Adrenal gland (tissue), 12 donors: ENCODE results near the gene ZNF654. TPM values are rescaled to one million over a fixed set of nuclear protein-coding genes. Genes with fewer than 3 reads are reported as not detected.

Source experiments
- DNase-seq, 7 donors: peaks; one replicate each; pipeline ENCODE4 v3.0.0-alpha.2; 2019 to 2020
- H3K27ac ChIP-seq, 5 donors: fragments of 200-600 bp; sonication (generic) in 4 of 5; 1 replicate in 3 of 5; 2 replicates in 2 of 5; pipeline versions ENCODE4 v1.5.1 to v1.8.0; 2016 to 2020; ENCODE audit warnings: mild to moderate bottlenecking in 1 of 5
- H3K27me3 ChIP-seq: fragments of 200-600 bp; 2 replicates; pipeline ENCODE4 v1.8.0; 2021
- H3K36me3 ChIP-seq, 2 donors: fragments of 200-600 bp; replicated peaks in 1 of 2; 1 replicate in 1 of 2; 2 replicates in 1 of 2; pipeline versions ENCODE4 v1.5.1 to v1.8.0; 2018 to 2022
- H3K4me1 ChIP-seq, 2 donors: fragments of 200-600 bp; replicated peaks in 1 of 2; 1 replicate in 1 of 2; 2 replicates in 1 of 2; pipeline versions ENCODE4 v1.5.1 to v1.8.0; 2018 to 2021
- H3K4me3 ChIP-seq, 4 donors: fragments of 200-600 bp; sonication (generic) in 3 of 4; one replicate each; pipeline ENCODE4 v1.5.1; 2016 to 2018
- H3K9me3 ChIP-seq, 3 donors: fragments of 200-600 bp; sonication (generic) in 1 of 3; replicated peaks in 1 of 3; 1 replicate in 2 of 3; 2 replicates in 1 of 3; pipeline versions ENCODE4 v1.5.1 to v1.8.0; 2016 to 2021
- CTCF ChIP-seq, 6 experiments: fragments of 450-650 bp in 4 of 6; fragments of 200-600 bp in 2 of 6; sonication (generic) in 1 of 6; IDR thresholded peaks; 1 replicate in 5 of 6; 2 replicates in 1 of 6; pipeline versions ENCODE4 v1.5.1 to v1.8.0; 2016 to 2021; ENCODE audit warnings: antibody characterized with exemption in 6 of 6, mild to moderate bottlenecking in 2 of 6, moderate library complexity in 1 of 6
- POLR2A ChIP-seq, 2 donors: fragments of 450-650 bp; IDR thresholded peaks; one replicate each; pipeline ENCODE4 v1.6.1; 2017; ENCODE audit warnings: antibody characterized with exemption in 2 of 2, mild to moderate bottlenecking in 2 of 2, moderate library complexity in 1 of 2
- WGBS, 4 donors: extraction: QIAGEN DNeasy Blood & Tissue Kit in 2 of 4; methylation state at CpG; one replicate each; pipeline versions ENCODE4 v1.1.5 to v1.1.7; 2013 to 2017; 5-methylcytosine and 5-hydroxymethylcytosine counted together
- intact Hi-C, 2 donors: fragments of 100-400 bp; cut with DNase I; formaldehyde crosslinking; loops; one replicate each; pipeline versions ENCODE4 v1.14.1 to v1.15.0; 2022 to 2023
- polyA plus RNA-seq, 3 donors: library from polyadenylated mRNA; stranded (reverse); fragments of 200-250 nt in 2 of 3; fragments of 350-450 nt in 1 of 3; fragmentation: Illumina TruSeq in 1 of 3; extraction: RNeasy Lipid Tissue Mini Kit (QIAGEN cat#74804) in 1 of 3; gene quantifications; one replicate each; pipeline ENCODE4 v1.2.3, GENCODE V29; 2013 to 2014
- total RNA-seq, 9 donors: library from RNA; depleted of rRNA in 4 of 9; stranded (reverse); fragments of >200 nt in 4 of 9; fragments of 120-200 nt in 1 of 9; fragmentation: NEBNext Ultra II Directional in 1 of 9; extraction: Animal tissue kit (Norgen Biotek cat#: 25700) in 1 of 9; gene quantifications; one replicate each; pipeline versions ENCODE4 v1.1.0 to v1.2.4, GENCODE V29; 2013 to 2023
- donor health status: healthy with polysubstance abuse.
- donor health status: Bipolar disorder and iron deficiency.
- donor health status: DM: yes; HTN: yes; CAD: no.
- donor health status: DM: no; HTN: no; CAD: no.
- donor health status: DM: no; HTN: no; CAD: no.
- donor health status: DM: yes; HTN: yes; CAD: no.

The ZNF654 gene
- total and polyA plus RNA-seq, 12 donors: 2.5 to 18.6 (median 10.7) TPM

GRCh38 chr3:88019024-88019423, 40.0 kb upstream of the ZNF654 start:
- Histone ChIP-seq H3K4me3 (no peak overlapping the region), H3K9me3 (no peaks in the 10 kb centered on the region), H3K36me3 (no peaks in the 10 kb centered on the region), H3K27ac (no peak overlapping the region), H3K27me3 (no peaks in the 10 kb centered on the region), H3K4me1 (no peaks in the 10 kb centered on the region)
- WGBS, 4 donors: 52 to 76% (median 71%) methylated on average over 2 of the region's 2 CpGs
- intact Hi-C loops: no loop called here
- no peak for TF ChIP-seq CTCF (IDR thresholded peaks at IDR 0.05)
- no peak for TF ChIP-seq POLR2A (IDR thresholded peaks at IDR 0.05)
- DNase-seq: no peak

DNA sequence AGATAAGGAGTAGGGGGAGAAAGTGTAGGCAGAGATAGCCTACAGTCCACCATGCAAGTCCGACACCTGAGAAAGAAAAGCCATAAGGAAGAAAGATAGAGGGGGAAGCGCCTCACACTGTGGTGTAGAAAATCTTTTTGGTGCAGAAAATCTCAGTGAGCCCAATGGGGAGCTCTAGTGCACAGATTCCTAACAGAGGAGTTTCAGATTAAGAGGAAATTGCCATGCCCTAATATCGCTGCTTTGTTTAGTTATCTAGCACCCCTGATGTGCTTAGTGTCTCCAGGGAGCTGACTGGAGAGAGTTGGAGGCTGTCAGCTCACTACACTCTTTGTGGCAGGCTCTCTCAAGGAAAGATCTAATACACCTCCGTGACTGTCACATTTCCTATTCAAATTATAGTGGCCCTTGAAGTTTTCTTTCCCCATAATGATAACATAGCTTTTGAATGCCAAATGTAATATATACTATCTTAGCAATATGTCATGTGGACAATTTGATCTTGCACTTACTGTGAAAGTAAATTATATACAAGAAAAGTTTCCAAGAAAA, 34.0 kb upstream of the ZNF654 start:
- TF ChIP-seq POLR2A (IDR thresholded peaks at IDR 0.05): no peak
- no peak for TF ChIP-seq CTCF (IDR thresholded peaks at IDR 0.05)
- Histone ChIP-seq H3K9me3 (no peaks in the 10 kb centered on the region), H3K4me3 (no peak overlapping the region), H3K36me3 (no peaks in the 10 kb centered on the region), H3K27ac (no peak overlapping the region), H3K4me1 (no peaks in the 10 kb centered on the region), H3K27me3 (no peaks in the 10 kb centered on the region)
- DNase-seq: no peak
- 71 to 77% (median 73%) methylated on average over 4 of the region's 4 CpGs for WGBS, 4 donors
- intact Hi-C loops: no loop called here

DNA sequence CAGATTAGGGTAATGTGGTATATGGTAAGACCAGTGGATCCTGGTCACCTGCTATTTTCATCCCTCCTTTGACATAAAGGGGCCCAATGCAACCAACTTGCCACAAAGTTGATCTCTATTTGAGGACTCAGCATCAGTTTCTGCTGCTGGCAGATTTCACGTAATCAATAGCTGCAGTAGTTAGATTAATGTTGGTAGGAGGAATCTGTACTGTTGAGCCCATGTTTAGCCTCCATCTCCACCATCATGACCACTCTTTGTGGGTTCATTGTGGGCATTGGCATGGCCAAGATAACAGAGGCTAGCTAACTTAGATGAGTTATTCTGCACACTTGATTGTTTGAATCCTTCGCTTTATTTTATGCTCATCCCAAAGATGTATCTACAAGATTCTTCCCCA, 30.2 kb upstream of the ZNF654 start:
- Histone ChIP-seq H3K4me3 (no peak overlapping the region), H3K36me3 (no peaks in the 10 kb centered on the region), H3K27me3 (no peaks in the 10 kb centered on the region), H3K27ac (no peak overlapping the region), H3K4me1 (peaks cover 0 to 16% of the 10 kb centered on the region in 2 donors), H3K9me3 (no peaks in the 10 kb centered on the region)
- TF ChIP-seq CTCF (IDR thresholded peaks at IDR 0.05) (no peak), POLR2A (IDR thresholded peaks at IDR 0.05) (no peak)
- WGBS, 4 donors: 90 to 97% (median 96%) methylated on average over 2 of the region's 2 CpGs
- intact Hi-C loops: no loop called here
- DNase-seq: no peak

- intact Hi-C loops: no loop called here
- H3K9me3 ChIP-seq: no peaks in the 10 kb centered on the region
- H3K4me1 ChIP-seq: peaks cover 0 to 16% of the 10 kb centered on the region in 2 donors
- no peak for DNase-seq
- H3K36me3 ChIP-seq: no peaks in the 10 kb centered on the region
- no peaks in the 10 kb centered on the region for H3K27me3 ChIP-seq
- no peak for TF ChIP-seq POLR2A (IDR thresholded peaks at IDR 0.05)
- TF ChIP-seq CTCF (IDR thresholded peaks at IDR 0.05): no peak
- peak overlapping the region in 1 of 4 donors; percentile 21 for H3K4me3 ChIP-seq
- WGBS, 4 donors: 48 to 58% (median 52%) methylated on average over 3 of the region's 3 CpGs
- H3K27ac ChIP-seq: no peak overlapping the region
Observed at GRCh38 chr3:88030210-88030609, 28.8 kb upstream of the ZNF654 start.
